Adrenal gland (tissue), 12 donors: ENCODE results near the gene SIGLEC7. TPM values are rescaled to one million over a fixed set of nuclear protein-coding genes. Genes with fewer than 3 reads are reported as not detected.
"Not testable (repeated sequence)": the region's sequence is repeated elsewhere in the genome, so short reads cannot be mapped to it uniquely, and the experiment has no call there.

Source experiments
- DNase-seq, 7 donors: peaks; one replicate each; pipeline ENCODE4 v3.0.0-alpha.2; 2019 to 2020
- H3K27ac ChIP-seq, 5 donors: fragments of 200-600 bp; sonication (generic) in 4 of 5; 1 replicate in 3 of 5; 2 replicates in 2 of 5; pipeline versions ENCODE4 v1.5.1 to v1.8.0; 2016 to 2020; ENCODE audit warnings: mild to moderate bottlenecking in 1 of 5
- H3K27me3 ChIP-seq: fragments of 200-600 bp; 2 replicates; pipeline ENCODE4 v1.8.0; 2021
- H3K36me3 ChIP-seq, 2 donors: fragments of 200-600 bp; replicated peaks in 1 of 2; 1 replicate in 1 of 2; 2 replicates in 1 of 2; pipeline versions ENCODE4 v1.5.1 to v1.8.0; 2018 to 2022
- H3K4me1 ChIP-seq, 2 donors: fragments of 200-600 bp; replicated peaks in 1 of 2; 1 replicate in 1 of 2; 2 replicates in 1 of 2; pipeline versions ENCODE4 v1.5.1 to v1.8.0; 2018 to 2021
- H3K4me3 ChIP-seq, 4 donors: fragments of 200-600 bp; sonication (generic) in 3 of 4; one replicate each; pipeline ENCODE4 v1.5.1; 2016 to 2018
- H3K9me3 ChIP-seq, 3 donors: fragments of 200-600 bp; sonication (generic) in 1 of 3; replicated peaks in 1 of 3; 1 replicate in 2 of 3; 2 replicates in 1 of 3; pipeline versions ENCODE4 v1.5.1 to v1.8.0; 2016 to 2021
- CTCF ChIP-seq, 6 experiments: fragments of 450-650 bp in 4 of 6; fragments of 200-600 bp in 2 of 6; sonication (generic) in 1 of 6; IDR thresholded peaks; 1 replicate in 5 of 6; 2 replicates in 1 of 6; pipeline versions ENCODE4 v1.5.1 to v1.8.0; 2016 to 2021; ENCODE audit warnings: antibody characterized with exemption in 6 of 6, mild to moderate bottlenecking in 2 of 6, moderate library complexity in 1 of 6
- POLR2A ChIP-seq, 2 donors: fragments of 450-650 bp; IDR thresholded peaks; one replicate each; pipeline ENCODE4 v1.6.1; 2017; ENCODE audit warnings: antibody characterized with exemption in 2 of 2, mild to moderate bottlenecking in 2 of 2, moderate library complexity in 1 of 2
- WGBS, 4 donors: extraction: QIAGEN DNeasy Blood & Tissue Kit in 2 of 4; methylation state at CpG; one replicate each; pipeline versions ENCODE4 v1.1.5 to v1.1.7; 2013 to 2017; 5-methylcytosine and 5-hydroxymethylcytosine counted together
- intact Hi-C, 2 donors: fragments of 100-400 bp; cut with DNase I; formaldehyde crosslinking; loops; one replicate each; pipeline versions ENCODE4 v1.14.1 to v1.15.0; 2022 to 2023
- polyA plus RNA-seq, 3 donors: library from polyadenylated mRNA; stranded (reverse); fragments of 200-250 nt in 2 of 3; fragments of 350-450 nt in 1 of 3; fragmentation: Illumina TruSeq in 1 of 3; extraction: RNeasy Lipid Tissue Mini Kit (QIAGEN cat#74804) in 1 of 3; gene quantifications; one replicate each; pipeline ENCODE4 v1.2.3, GENCODE V29; 2013 to 2014
- total RNA-seq, 9 donors: library from RNA; depleted of rRNA in 4 of 9; stranded (reverse); fragments of >200 nt in 4 of 9; fragments of 120-200 nt in 1 of 9; fragmentation: NEBNext Ultra II Directional in 1 of 9; extraction: Animal tissue kit (Norgen Biotek cat#: 25700) in 1 of 9; gene quantifications; one replicate each; pipeline versions ENCODE4 v1.1.0 to v1.2.4, GENCODE V29; 2013 to 2023
- donor health status: healthy with polysubstance abuse.
- donor health status: Bipolar disorder and iron deficiency.
- donor health status: DM: yes; HTN: yes; CAD: no.
- donor health status: DM: no; HTN: no; CAD: no.
- donor health status: DM: no; HTN: no; CAD: no.
- donor health status: DM: yes; HTN: yes; CAD: no.

SIGLEC7 gene
- total and polyA plus RNA-seq, 12 donors, result 1.00 to 13.1 (median 7.4) TPM

- intact Hi-C loops, result no loop called here
- TF ChIP-seq CTCF (IDR thresholded peaks at IDR 0.05) (no peak), POLR2A (IDR thresholded peaks at IDR 0.05) (no peak)
Observed at GRCh38 chr19:51168564-51169282, 26.6 kb downstream of the SIGLEC7 start.

GRCh38 chr19:51169283-51169918 is 27.3 kb downstream of the SIGLEC7 start:
- WGBS, 4 donors, result 8 to 9% (median 9%) methylated on average over 10 to 11 of the region's 11 CpGs
- H3K9me3 ChIP-seq, H3K4me3 ChIP-seq, intact Hi-C loops, H3K4me1 ChIP-seq, H3K36me3 ChIP-seq, H3K27ac ChIP-seq, H3K27me3 ChIP-seq: not testable (repeated sequence)
- peak; percentile 71 to 85 (median 82) for TF ChIP-seq CTCF (IDR thresholded peaks at IDR 0.05)
- DNase-seq, result peak; percentile 57 to 90 (median 83)

More at GRCh38 chr19:51168564-51169282, 26.6 kb downstream of the SIGLEC7 start:
- Histone ChIP-seq H3K4me1 (no peaks in the 10 kb centered on the region), H3K9me3 (no peaks in the 10 kb centered on the region), H3K27ac (no peak overlapping the region), H3K4me3 (no peak overlapping the region), H3K36me3 (no peaks in the 10 kb centered on the region), H3K27me3 (no peaks in the 10 kb centered on the region)
- 48 to 65% (median 55%) methylated on average over 13 of the region's 13 CpGs for WGBS, 4 donors
- DNase-seq, result peak in 1 of 7 donors; percentile 5

GRCh38 chr19:51172223-51172622 is 30.1 kb downstream of the SIGLEC7 start:
- no peak for TF ChIP-seq POLR2A (IDR thresholded peaks at IDR 0.05)
- TF ChIP-seq CTCF (IDR thresholded peaks at IDR 0.05), result no peak
- no peaks in the 10 kb centered on the region for H3K4me1 ChIP-seq
- no peak overlapping the region for H3K4me3 ChIP-seq
- no peaks in the 10 kb centered on the region for H3K9me3 ChIP-seq
- H3K27ac ChIP-seq, result no peak overlapping the region
- intact Hi-C loops, result loop anchor here in 1 of 2 donors (10.0 kb wide), 1 partner anchor 147 kb away; the partner anchor contains the start of gene KLK11
- WGBS, 4 donors, result 76 to 100% (median 81%) methylated on average over 1 to 2 of the region's 2 CpGs
- no peaks in the 10 kb centered on the region for H3K36me3 ChIP-seq
- DNase-seq, result peak in 1 of 7 donors; percentile 19
- H3K27me3 ChIP-seq, result no peaks in the 10 kb centered on the region

- Histone ChIP-seq H3K4me3 (no peak overlapping the region), H3K9me3 (no peaks in the 10 kb centered on the region), H3K36me3 (no peaks in the 10 kb centered on the region), H3K27ac (no peak overlapping the region), H3K4me1 (no peaks in the 10 kb centered on the region), H3K27me3 (no peaks in the 10 kb centered on the region)
- intact Hi-C loops, result loop anchor here in 1 of 2 donors (10.0 kb wide), 1 partner anchor 149 kb away; the partner anchor contains the start of gene KLK11
- DNase-seq, result no peak
- no peak for TF ChIP-seq POLR2A (IDR thresholded peaks at IDR 0.05)
- no peak for TF ChIP-seq CTCF (IDR thresholded peaks at IDR 0.05)
- 70 to 81% (median 75%) methylated on average over 5 of the region's 5 CpGs for WGBS, 4 donors
Observed at GRCh38 chr19:51173681-51174080, 31.6 kb downstream of the SIGLEC7 start.
